Measurements from ENCODE around the gene CYP26A1.
A peak's percentile ranks its signal among the peaks of the same experiment; 100 is the strongest.

Gene CYP26A1

DNA sequence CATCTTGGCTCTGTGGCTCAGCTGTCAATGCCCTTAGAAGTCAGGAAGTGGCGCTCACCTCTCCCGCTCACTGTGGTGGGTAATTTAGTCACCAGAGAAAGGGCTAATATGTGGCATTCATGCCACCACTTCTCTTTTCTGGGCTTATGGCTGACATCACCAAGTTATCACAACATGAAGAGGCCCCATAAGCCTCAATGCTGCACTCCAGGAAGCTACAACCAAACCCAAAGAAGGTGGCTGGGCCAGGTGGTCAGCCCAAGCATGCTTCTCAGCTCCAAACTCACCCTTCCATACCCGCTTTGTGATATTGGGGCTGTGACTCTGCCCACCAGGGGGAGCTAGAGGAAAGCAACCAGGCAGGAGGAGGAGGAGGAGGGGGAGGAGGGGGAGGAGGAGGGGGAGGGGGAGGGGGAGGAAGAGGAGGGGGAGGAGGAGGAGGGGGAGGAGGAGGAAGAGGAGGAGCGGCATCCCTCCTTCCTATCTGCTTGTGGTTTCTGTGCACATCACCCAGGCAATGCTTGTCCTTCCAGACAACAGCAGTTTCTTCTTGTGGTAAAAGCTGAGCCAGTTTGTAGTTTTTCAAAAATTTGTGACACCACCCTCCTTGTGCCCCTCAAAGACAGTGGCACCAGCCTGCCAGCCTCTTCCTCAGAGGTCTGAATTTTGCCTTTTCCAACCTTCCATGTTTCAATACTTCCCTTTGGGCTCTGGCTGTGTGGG lies 42.1 kb downstream of the CYP26A1 start:
- H3K27ac ChIP-seq (ENCODE audit: low read depth in 2 of 2, low read length in 2 of 2) = no peak overlapping the region
- no peaks in the 10 kb centered on the region for H3K36me3 ChIP-seq (ENCODE audit: control insufficient read depth in 2 of 2, insufficient read depth in 2 of 2, low read length in 2 of 2)
- H3K9ac ChIP-seq (ENCODE audit: low read depth in 1 of 2, low read length in 2 of 2) = no peak overlapping the region
- no peaks in the 10 kb centered on the region for H3K9me3 ChIP-seq (ENCODE audit: control insufficient read depth in 2 of 2, low read length in 2 of 2)
- H3K4me3 ChIP-seq (ENCODE audit: low read length in 2 of 2) = no peak overlapping the region
- peaks cover 0 to 4% of the 10 kb centered on the region in 2 donors for H3K4me1 ChIP-seq (ENCODE audit: control insufficient read depth in 2 of 2, insufficient read depth in 2 of 2, low read length in 2 of 2)
- no peaks in the 10 kb centered on the region for H3K27me3 ChIP-seq (ENCODE audit: control insufficient read depth in 2 of 2, insufficient read depth in 2 of 2, low read length in 2 of 2)

DNA sequence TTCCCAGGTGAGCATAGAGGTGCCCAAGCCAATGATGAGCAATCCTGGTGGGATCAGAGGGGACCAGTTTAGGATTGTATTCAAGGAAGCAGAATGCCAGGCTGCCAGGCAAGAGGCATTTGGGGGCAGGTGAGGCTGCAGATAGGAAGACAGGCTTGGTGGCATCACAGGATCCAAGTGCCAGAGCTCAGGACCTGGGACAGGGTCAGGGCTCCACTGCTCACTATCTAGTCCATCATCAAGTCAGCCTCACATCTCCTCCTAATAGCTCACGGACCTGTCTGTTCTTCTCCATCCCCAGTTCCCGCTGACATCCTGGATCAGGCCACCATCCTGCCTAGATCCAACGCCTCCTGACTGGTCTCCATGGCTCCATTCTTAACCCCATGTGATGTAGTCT lies 47.6 kb downstream of the CYP26A1 start:
- Histone ChIP-seq H3K4me1 (ENCODE audit: control insufficient read depth in 2 of 2, insufficient read depth in 2 of 2, low read length in 2 of 2) (peaks cover 1 to 8% of the 10 kb centered on the region in 2 donors), H3K4me3 (ENCODE audit: low read length in 2 of 2) (no peak overlapping the region), H3K9ac (ENCODE audit: low read depth in 1 of 2, low read length in 2 of 2) (no peak overlapping the region), H3K9me3 (ENCODE audit: control insufficient read depth in 2 of 2, low read length in 2 of 2) (no peaks in the 10 kb centered on the region), H3K36me3 (ENCODE audit: control insufficient read depth in 2 of 2, insufficient read depth in 2 of 2, low read length in 2 of 2) (no peaks in the 10 kb centered on the region), H3K27me3 (ENCODE audit: control insufficient read depth in 2 of 2, insufficient read depth in 2 of 2, low read length in 2 of 2) (no peaks in the 10 kb centered on the region), H3K27ac (ENCODE audit: low read depth in 2 of 2, low read length in 2 of 2) (no peak overlapping the region)

DNA sequence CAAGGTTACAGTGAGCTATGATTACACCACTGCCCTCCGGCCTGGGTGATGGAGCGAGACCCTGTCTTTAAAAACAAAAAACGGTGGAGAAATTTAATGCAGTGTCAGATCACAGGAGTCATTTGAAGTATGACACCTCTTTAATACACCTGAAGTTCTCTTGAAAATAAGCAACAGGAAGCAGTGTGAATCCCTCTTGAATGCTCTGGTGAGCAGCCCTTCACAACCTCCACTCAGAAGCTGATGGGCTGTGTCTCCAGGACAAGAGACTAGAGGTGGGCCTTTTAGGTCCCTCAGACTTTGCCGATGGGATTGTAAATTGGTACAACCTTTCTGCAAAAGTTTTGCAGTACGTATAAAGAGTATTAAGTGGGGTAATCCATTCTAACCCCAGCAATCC lies 50.1 kb downstream of the CYP26A1 start:
- Histone ChIP-seq H3K36me3 (ENCODE audit: control insufficient read depth in 2 of 2, insufficient read depth in 2 of 2, low read length in 2 of 2) (no peaks in the 10 kb centered on the region), H3K27ac (ENCODE audit: low read depth in 2 of 2, low read length in 2 of 2) (no peak overlapping the region)

DNA sequence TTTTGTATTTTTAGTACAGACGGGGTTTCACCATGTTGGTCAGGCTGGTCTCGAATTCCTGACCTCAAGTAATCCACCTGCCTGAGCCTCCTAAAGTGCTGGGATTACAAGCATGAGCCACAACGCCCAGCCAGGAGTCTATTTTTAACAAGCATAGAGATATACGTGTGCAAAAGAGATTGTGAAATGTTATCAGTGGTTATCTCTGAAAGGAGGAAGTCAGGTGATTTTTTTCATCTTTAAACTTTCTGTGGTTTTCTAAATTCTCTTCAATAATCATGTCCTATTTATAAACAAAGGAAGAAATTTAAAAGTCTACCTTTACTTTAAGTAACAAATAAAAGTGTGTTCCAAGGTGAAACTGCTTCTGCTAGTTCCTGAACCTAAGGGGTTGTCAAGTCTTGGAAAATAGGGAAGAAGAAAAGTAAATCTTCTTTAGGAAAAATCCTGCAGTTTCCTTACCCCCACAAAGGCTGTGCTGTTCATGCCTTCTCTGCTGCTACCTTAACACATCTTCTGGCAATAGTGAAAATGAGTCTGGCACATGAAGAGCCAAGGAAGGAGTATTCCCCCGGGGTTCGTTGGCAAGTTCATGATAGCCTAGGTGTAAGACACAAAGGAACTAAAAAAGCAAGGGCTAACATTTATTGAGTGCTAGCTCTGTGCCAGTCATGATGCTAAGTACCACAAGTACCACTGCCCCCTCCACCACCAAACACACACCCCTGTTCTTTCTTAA lies 51.1 kb downstream of the CYP26A1 start:
- Histone ChIP-seq H3K9ac (ENCODE audit: low read depth in 1 of 2, low read length in 2 of 2) (no peak overlapping the region), H3K9me3 (ENCODE audit: control insufficient read depth in 2 of 2, low read length in 2 of 2) (peaks cover 2 to 4% of the 10 kb centered on the region in 2 donors), H3K27ac (ENCODE audit: low read depth in 2 of 2, low read length in 2 of 2) (peak overlapping the region; percentile 23 to 65), H3K36me3 (ENCODE audit: control insufficient read depth in 2 of 2, insufficient read depth in 2 of 2, low read length in 2 of 2) (no peaks in the 10 kb centered on the region), H3K27me3 (ENCODE audit: control insufficient read depth in 2 of 2, insufficient read depth in 2 of 2, low read length in 2 of 2) (no peaks in the 10 kb centered on the region), H3K4me3 (ENCODE audit: low read length in 2 of 2) (no peak overlapping the region), H3K4me1 (ENCODE audit: control insufficient read depth in 2 of 2, insufficient read depth in 2 of 2, low read length in 2 of 2) (peaks cover 5 to 10% of the 10 kb centered on the region in 2 donors)

More for the DNA sequence above, 50.1 kb downstream of the CYP26A1 start:
- H3K4me1 ChIP-seq (ENCODE audit: control insufficient read depth in 2 of 2, insufficient read depth in 2 of 2, low read length in 2 of 2) = peaks cover 5 to 10% of the 10 kb centered on the region in 2 donors
- no peaks in the 10 kb centered on the region for H3K27me3 ChIP-seq (ENCODE audit: control insufficient read depth in 2 of 2, insufficient read depth in 2 of 2, low read length in 2 of 2)
- H3K4me3 ChIP-seq (ENCODE audit: low read length in 2 of 2) = no peak overlapping the region
- no peak overlapping the region for H3K9ac ChIP-seq (ENCODE audit: low read depth in 1 of 2, low read length in 2 of 2)
- H3K9me3 ChIP-seq (ENCODE audit: control insufficient read depth in 2 of 2, low read length in 2 of 2) = peaks cover 2 to 4% of the 10 kb centered on the region in 2 donors

DNA sequence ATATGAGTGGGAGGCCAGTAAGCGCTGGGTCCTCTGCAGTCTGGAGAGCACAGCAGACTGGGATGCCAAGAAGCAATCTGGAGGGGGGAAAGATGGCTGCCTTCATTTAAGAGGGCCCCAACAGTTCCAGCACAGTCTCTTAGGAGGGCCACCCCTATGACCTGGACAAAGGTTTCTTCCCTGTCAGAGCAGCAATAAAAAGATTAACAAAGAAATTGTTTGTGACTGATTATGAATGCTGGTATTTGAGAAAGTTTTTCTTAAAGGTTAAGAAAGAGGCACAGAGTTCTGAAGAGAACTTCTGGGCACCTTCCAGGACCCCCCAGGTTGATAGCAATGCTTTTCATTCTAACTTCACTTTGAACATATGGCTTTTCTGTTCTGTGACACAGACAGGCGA lies 52.3 kb downstream of the CYP26A1 start:
- H3K9me3 ChIP-seq (ENCODE audit: control insufficient read depth in 2 of 2, low read length in 2 of 2) = peaks cover 2 to 4% of the 10 kb centered on the region in 2 donors
- peak overlapping the region in 1 of 2 donors; percentile 41 for H3K27ac ChIP-seq (ENCODE audit: low read depth in 2 of 2, low read length in 2 of 2)
- no peaks in the 10 kb centered on the region for H3K36me3 ChIP-seq (ENCODE audit: control insufficient read depth in 2 of 2, insufficient read depth in 2 of 2, low read length in 2 of 2)
- no peaks in the 10 kb centered on the region for H3K27me3 ChIP-seq (ENCODE audit: control insufficient read depth in 2 of 2, insufficient read depth in 2 of 2, low read length in 2 of 2)
- H3K4me1 ChIP-seq (ENCODE audit: control insufficient read depth in 2 of 2, insufficient read depth in 2 of 2, low read length in 2 of 2) = peaks cover 5 to 10% of the 10 kb centered on the region in 2 donors
- no peak overlapping the region for H3K4me3 ChIP-seq (ENCODE audit: low read length in 2 of 2)
- no peak overlapping the region for H3K9ac ChIP-seq (ENCODE audit: low read depth in 1 of 2, low read length in 2 of 2)

DNA sequence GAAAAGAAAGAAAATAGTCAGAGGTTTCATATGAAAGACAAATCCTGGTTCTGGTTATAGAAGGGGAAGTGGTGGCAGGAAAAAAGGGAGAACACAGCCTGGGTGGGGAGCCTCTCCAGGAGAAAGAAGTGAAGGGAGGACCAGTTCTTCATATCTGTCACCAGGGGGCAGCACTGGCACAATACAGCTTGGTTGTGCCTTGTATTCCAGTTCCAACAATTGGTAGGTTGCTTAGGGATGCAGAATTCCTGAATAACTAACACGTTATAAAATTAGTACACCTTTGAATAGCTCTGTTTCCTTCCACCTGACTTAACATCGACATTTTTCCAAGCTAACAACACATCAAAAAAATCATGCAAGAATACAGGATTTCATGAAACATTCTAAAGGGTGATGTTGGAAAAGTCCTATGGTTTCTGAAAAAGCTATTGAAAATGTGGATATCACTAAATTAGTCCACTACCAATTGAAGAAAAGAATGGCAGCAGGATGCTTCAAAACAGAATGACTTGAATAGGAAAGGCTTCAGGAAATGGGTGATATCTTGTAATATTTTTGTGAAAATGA lies 52.9 kb downstream of the CYP26A1 start:
- peaks cover 2 to 4% of the 10 kb centered on the region in 2 donors for H3K9me3 ChIP-seq (ENCODE audit: control insufficient read depth in 2 of 2, low read length in 2 of 2)
- H3K36me3 ChIP-seq (ENCODE audit: control insufficient read depth in 2 of 2, insufficient read depth in 2 of 2, low read length in 2 of 2) = no peaks in the 10 kb centered on the region
- peak overlapping the region in 1 of 2 donors; percentile 41 for H3K27ac ChIP-seq (ENCODE audit: low read depth in 2 of 2, low read length in 2 of 2)
- peak overlapping the region in 1 of 2 donors; percentile 7 for H3K4me3 ChIP-seq (ENCODE audit: low read length in 2 of 2)
- H3K4me1 ChIP-seq (ENCODE audit: control insufficient read depth in 2 of 2, insufficient read depth in 2 of 2, low read length in 2 of 2) = peaks cover 5 to 10% of the 10 kb centered on the region in 2 donors
- H3K27me3 ChIP-seq (ENCODE audit: control insufficient read depth in 2 of 2, insufficient read depth in 2 of 2, low read length in 2 of 2) = no peaks in the 10 kb centered on the region
- no peak overlapping the region for H3K9ac ChIP-seq (ENCODE audit: low read depth in 1 of 2, low read length in 2 of 2)

Data from mucosa of rectum (tissue), 2 donors.